Naive thymus-derived CD8-positive, alpha-beta T cell (primary cell): Measurements from ENCODE around the gene PTTG1IP. TPM values are rescaled to one million over a fixed set of nuclear protein-coding genes. Genes with fewer than 3 reads are reported as not detected.
A peak's percentile ranks its signal among the peaks of the same experiment; 100 is the strongest.

Experiments used
- ATAC-seq, 2 donors: fragments of 150-1000 bp; cut with Tn5 transposase in 1 of 2; sonication (Bioruptor Pico), chemical (Tn5 transposase) in 1 of 2; 1 replicate in 1 of 2; 2 replicates in 1 of 2; pipeline ENCODE4 v1.10.0; 2021; ENCODE audit warnings: mild to moderate bottlenecking in 2 of 2, moderate library complexity in 2 of 2
- POLR2A ChIA-PET: fragments of 350-600 bp; sonication (Branson Sonifier 250); formaldehyde crosslinking; loops from one replicate; lab custom pipeline; 2021; ENCODE audit warnings: antibody characterized with exemption; lab: Charles Lee
- DNase-seq, 10 donors: peaks; one replicate each; pipeline versions ENCODE4 v3.0.0 to v3.0.0-alpha.2; 2020 to 2022
- H3K27ac Mint-ChIP-seq, 10 donors: one replicate each; pipeline ENCODE4 v1.8.0; 2020 to 2022; ENCODE audit warnings: mild to moderate bottlenecking in 10 of 10, mixed read lengths in 10 of 10, moderate library complexity in 4 of 10, inconsistent platforms in 1 of 10
- H3K27me3 Mint-ChIP-seq, 5 donors: one replicate each; pipeline ENCODE4 v1.8.0; 2021 to 2022; ENCODE audit warnings: mixed read lengths in 5 of 5
- H3K36me3 Mint-ChIP-seq, 3 donors: one replicate each; pipeline ENCODE4 v1.8.0; 2020 to 2022; ENCODE audit warnings: mixed read lengths in 3 of 3, mild to moderate bottlenecking in 2 of 3, inconsistent platforms in 1 of 3
- H3K4me1 Mint-ChIP-seq, 4 donors: one replicate each; pipeline ENCODE4 v1.8.0; 2021 to 2022; ENCODE audit warnings: mixed read lengths in 4 of 4
- H3K4me3 Mint-ChIP-seq, 10 donors: one replicate each; pipeline ENCODE4 v1.8.0; 2020 to 2022; ENCODE audit warnings: mild to moderate bottlenecking in 10 of 10, mixed read lengths in 10 of 10, moderate library complexity in 6 of 10, inconsistent platforms in 1 of 10
- H3K9me3 Mint-ChIP-seq, 9 donors: one replicate each; pipeline ENCODE4 v1.8.0; 2020 to 2022; ENCODE audit warnings: mixed read lengths in 9 of 9, mild to moderate bottlenecking in 3 of 9, inconsistent platforms in 1 of 9, moderate library complexity in 1 of 9
- polyA plus RNA-seq, 3 donors: library from polyadenylated mRNA; unstranded; fragments of 300-500 nt; fragmentation: Illumina TruSeq; gene quantifications; one replicate each; pipeline ENCODE4 v1.2.3, GENCODE V29; 2021
- total RNA-seq, 8 experiments: library from RNA in 2 of 8; stranded (reverse) in 2 of 8; gene quantifications; one replicate each; pipeline ENCODE4 v1.2.3 and lab custom pipeline; 2021 to 2026

Gene PTTG1IP
- total and polyA plus RNA-seq, 5 experiments from 2014 or later: 42.4 to 68.7 (median 54.1) TPM

- no peaks in the 10 kb centered on the region for H3K27me3 Mint-ChIP-seq
- POLR2A ChIA-PET: interaction anchor here (0.7 to 16.7 kb wide), 9 partner anchors 10 to 175 kb away, joined by 3 to 703 read pairs (median 6); partner anchors contain the start of gene ITGB2
- peak overlapping the region; percentile 11 to 69 (median 56) for H3K4me3 Mint-ChIP-seq
These were observed 34.7 kb upstream of the PTTG1IP start for GRCh38 chr21:44907966-44908895.

GRCh38 chr21:44907225-44907965 lies 33.9 kb upstream of the PTTG1IP start:
- ATAC-seq: no peak
- H3K4me3 Mint-ChIP-seq: peak overlapping the region in 9 of 10 donors; percentile 11 to 69 (median 54)
- H3K4me1 Mint-ChIP-seq: peaks cover 29 to 82% (median 73%) of the 10 kb centered on the region in 4 donors
- peak overlapping the region; percentile 75 to 95 (median 87) for H3K27ac Mint-ChIP-seq
- peak in 1 of 10 donors; percentile 20 for DNase-seq
- H3K36me3 Mint-ChIP-seq: peaks cover 12 to 55% (median 22%) of the 10 kb centered on the region in 3 donors
- POLR2A ChIA-PET: interaction anchor here (1.0 to 16.7 kb wide), 9 partner anchors 10 to 176 kb away, joined by 3 to 703 read pairs (median 6); partner anchors contain the start of gene ITGB2
- no peaks in the 10 kb centered on the region for H3K9me3 Mint-ChIP-seq
- H3K27me3 Mint-ChIP-seq: no peaks in the 10 kb centered on the region

More at GRCh38 chr21:44907966-44908895, 34.7 kb upstream of the PTTG1IP start:
- DNase-seq (no peak), ATAC-seq (no peak)
- peak overlapping the region; percentile 37 to 96 (median 91) for H3K27ac Mint-ChIP-seq
- peaks cover 6 to 46% (median 15%) of the 10 kb centered on the region in 3 donors for H3K36me3 Mint-ChIP-seq
- H3K4me1 Mint-ChIP-seq: peaks cover 31 to 79% (median 73%) of the 10 kb centered on the region in 4 donors
- H3K9me3 Mint-ChIP-seq: no peaks in the 10 kb centered on the region

GRCh38 chr21:44905728-44906090 lies 32.2 kb upstream of the PTTG1IP start:
- H3K4me1 Mint-ChIP-seq: peaks cover 22 to 71% (median 61%) of the 10 kb centered on the region in 4 donors
- no peaks in the 10 kb centered on the region for H3K27me3 Mint-ChIP-seq
- ATAC-seq (no peak), DNase-seq (no peak)
- POLR2A ChIA-PET: interaction anchor here (1.2 to 16.7 kb wide), 3 partner anchors 10 to 24 kb away, joined by 4 to 703 read pairs (median 23); no protein-coding TSS in a partner anchor
- H3K4me3 Mint-ChIP-seq: no peak overlapping the region
- H3K36me3 Mint-ChIP-seq: peaks cover 12 to 67% (median 23%) of the 10 kb centered on the region in 3 donors
- no peaks in the 10 kb centered on the region for H3K9me3 Mint-ChIP-seq
- peak overlapping the region in 6 of 10 donors; percentile 15 to 89 (median 60) for H3K27ac Mint-ChIP-seq

- H3K9me3 Mint-ChIP-seq: no peaks in the 10 kb centered on the region
- H3K36me3 Mint-ChIP-seq: peaks cover 12 to 72% (median 23%) of the 10 kb centered on the region in 3 donors
- ATAC-seq (no peak), DNase-seq (peak in 1 of 10 donors; percentile 14)
- peak overlapping the region in 2 of 10 donors; percentile 11 to 48 for H3K4me3 Mint-ChIP-seq
- H3K27me3 Mint-ChIP-seq: no peaks in the 10 kb centered on the region
- POLR2A ChIA-PET: interaction anchor here (1.2 to 16.7 kb wide), 3 partner anchors 9 to 25 kb away, joined by 4 to 703 read pairs (median 23); no protein-coding TSS in a partner anchor
- H3K4me1 Mint-ChIP-seq: peaks cover 22 to 66% (median 56%) of the 10 kb centered on the region in 4 donors
- H3K27ac Mint-ChIP-seq: peak overlapping the region in 8 of 10 donors; percentile 29 to 89 (median 72)
These were observed 31.7 kb upstream of the PTTG1IP start for GRCh38 chr21:44905016-44905727.

GRCh38 chr21:44904141-44904923 lies 30.8 kb upstream of the PTTG1IP start:
- POLR2A ChIA-PET: interaction anchor here (1.2 to 16.7 kb wide), 2 partner anchors 8 to 25 kb away, joined by 4 to 703 read pairs; no protein-coding TSS in a partner anchor
- peaks cover 12 to 73% (median 21%) of the 10 kb centered on the region in 3 donors for H3K36me3 Mint-ChIP-seq

GRCh38 chr21:44903689-44904088 lies 30.2 kb upstream of the PTTG1IP start:
- H3K4me1 Mint-ChIP-seq: peaks cover 12 to 51% (median 42%) of the 10 kb centered on the region in 4 donors
- peak overlapping the region in 4 of 10 donors; percentile 26 to 59 (median 47) for H3K27ac Mint-ChIP-seq
- H3K9me3 Mint-ChIP-seq: no peaks in the 10 kb centered on the region
- peak in 1 of 10 donors; percentile 61 for DNase-seq
- POLR2A ChIA-PET: no interaction called here
- no peak for ATAC-seq
- H3K27me3 Mint-ChIP-seq: no peaks in the 10 kb centered on the region
- peaks cover 12 to 67% (median 19%) of the 10 kb centered on the region in 3 donors for H3K36me3 Mint-ChIP-seq
- H3K4me3 Mint-ChIP-seq: no peak overlapping the region

More at GRCh38 chr21:44904141-44904923, 30.8 kb upstream of the PTTG1IP start:
- Mint-ChIP-seq H3K27me3 (no peaks in the 10 kb centered on the region), H3K9me3 (no peaks in the 10 kb centered on the region), H3K4me1 (peaks cover 17 to 57% (median 49%) of the 10 kb centered on the region in 4 donors), H3K4me3 (peak overlapping the region in 2 of 10 donors; percentile 16 to 31), H3K27ac (peak overlapping the region; percentile 16 to 91 (median 50))
- ATAC-seq: no peak
- DNase-seq: peak in 1 of 10 donors; percentile 34

GRCh38 chr21:44903050-44903685 lies 29.7 kb upstream of the PTTG1IP start:
- Mint-ChIP-seq H3K4me1 (peaks cover 10 to 51% (median 38%) of the 10 kb centered on the region in 4 donors), H3K9me3 (no peaks in the 10 kb centered on the region), H3K27me3 (no peaks in the 10 kb centered on the region), H3K4me3 (no peak overlapping the region), H3K36me3 (peaks cover 12 to 69% (median 21%) of the 10 kb centered on the region in 3 donors), H3K27ac (peak overlapping the region in 5 of 10 donors; percentile 46 to 80 (median 69))
- DNase-seq (peak in 1 of 10 donors; percentile 41), ATAC-seq (no peak)
- POLR2A ChIA-PET: no interaction called here

GRCh38 chr21:44902268-44903049 lies 29.0 kb upstream of the PTTG1IP start:
- H3K27ac Mint-ChIP-seq: peak overlapping the region in 5 of 10 donors; percentile 46 to 80 (median 69)
- H3K4me3 Mint-ChIP-seq: no peak overlapping the region
- H3K36me3 Mint-ChIP-seq: peaks cover 12 to 70% (median 23%) of the 10 kb centered on the region in 3 donors
- no peaks in the 10 kb centered on the region for H3K27me3 Mint-ChIP-seq
- POLR2A ChIA-PET: interaction anchor here (1.4 kb wide), 1 partner anchor 9 kb away, joined by 10 read pairs; no protein-coding TSS in a partner anchor
- DNase-seq (peak in 1 of 10 donors; percentile 57), ATAC-seq (no peak)
- H3K9me3 Mint-ChIP-seq: no peaks in the 10 kb centered on the region
- peaks cover 10 to 49% (median 31%) of the 10 kb centered on the region in 4 donors for H3K4me1 Mint-ChIP-seq

- Mint-ChIP-seq H3K9me3 (no peaks in the 10 kb centered on the region), H3K4me3 (no peak overlapping the region), H3K36me3 (peaks cover 12 to 73% (median 22%) of the 10 kb centered on the region in 3 donors), H3K4me1 (peaks cover 10 to 48% (median 28%) of the 10 kb centered on the region in 4 donors), H3K27ac (peak overlapping the region in 4 of 10 donors; percentile 11 to 75 (median 40)), H3K27me3 (no peaks in the 10 kb centered on the region)
- peak in 1 of 10 donors; percentile 53 for DNase-seq
- POLR2A ChIA-PET: interaction anchor here (1.1 to 16.8 kb wide), 3 partner anchors 10 to 28 kb away, joined by 3 to 238 read pairs (median 10); no protein-coding TSS in a partner anchor
- no peak for ATAC-seq
These were observed 28.0 kb upstream of the PTTG1IP start for GRCh38 chr21:44901391-44902074.
